ENCODE measurements around the gene DCTN4. TPM values are rescaled to one million over a fixed set of nuclear protein-coding genes. Genes with fewer than 3 reads are reported as not detected.

DCTN4 gene
- total and polyA plus RNA-seq, 2 experiments from 2014 or later, result 15.4 to 41.8 TPM

- H3K4me2 ChIP-seq, result no peak overlapping the region
- Mint-ChIP-seq H3K4me1 (peaks cover 28% of the 10 kb centered on the region), H3K27ac (no peak overlapping the region)
These were observed 28.8 kb upstream of the DCTN4 start for GRCh38 chr5:150787656-150788055.

More at GRCh38 chr5:150787656-150788055, 28.8 kb upstream of the DCTN4 start:
- H3K9me2 ChIP-seq (ENCODE audit: insufficient read depth), result no peaks in the 10 kb centered on the region
- H2AFZ ChIP-seq, result no peak overlapping the region
- Mint-ChIP-seq H3K9me3 (peaks cover 6% of the 10 kb centered on the region; the same call in 2 of the 3 replicates), H3K36me3 (ENCODE audit: low read depth) (peaks cover 7% of the 10 kb centered on the region), H3K4me3 (no peak overlapping the region), H3K27me3 (ENCODE audit: insufficient read depth, low read depth, poor library complexity) (no peaks in the 10 kb centered on the region)
- H3K36me3 ChIP-seq (ENCODE audit: insufficient read depth), result 0 out of 2 replicates have a peak, but pooled peaks cover 2% of the 10 kb centered on the region
- no peaks in the 10 kb centered on the region for H3K27me3 ChIP-seq (ENCODE audit: insufficient read depth)
- H3K4me1 ChIP-seq (ENCODE audit: insufficient read depth), result peaks cover 13% of the 10 kb centered on the region; the same call in 1 of the 2 replicates
- H3K27ac ChIP-seq (ENCODE audit: low read depth), result no peak overlapping the region
- DNase-seq (ENCODE audit: low spot score) (no peak), ATAC-seq (no peak)
- no peaks in the 10 kb centered on the region for H3F3A ChIP-seq (replicated peaks; ENCODE audit: low read depth)
- peaks cover 3% of the 10 kb centered on the region; the same call in 1 of the 2 replicates for H4K20me1 ChIP-seq (replicated peaks; ENCODE audit: insufficient read depth)
- H3K79me2 ChIP-seq (replicated peaks; ENCODE audit: insufficient read depth), result peaks cover 18% of the 10 kb centered on the region; the same call in 1 of the 2 replicates
- TF ChIP-seq POLR2AphosphoS5 (IDR thresholded peaks at IDR 0.05; ENCODE audit: low read depth) (no peak), ZNF114 (CRISPR knock-in tag; IDR thresholded peaks at IDR 0.05) (no peak), CREB1 (CRISPR knock-in tag; IDR thresholded peaks at IDR 0.05; ENCODE audit: low read depth) (no peak), ETS1 (IDR thresholded peaks at IDR 0.05) (no peak), NANOG (IDR thresholded peaks at IDR 0.05; ENCODE audit: borderline replicate concordance) (no peak), EZH2 (IDR thresholded peaks at IDR 0.05; ENCODE audit: low read depth, unreplicated experiment) (no peak), JUNB (IDR thresholded peaks at IDR 0.05; ENCODE audit: unreplicated experiment) (no peak), STAT1 (IDR thresholded peaks at IDR 0.05; ENCODE audit: unreplicated experiment) (no peak), EZH2phosphoT487 (IDR thresholded peaks at IDR 0.05; ENCODE audit: unreplicated experiment) (no peak), ZNF331 (CRISPR knock-in tag; IDR thresholded peaks at IDR 0.05; ENCODE audit: low read depth) (no peak)
- TF ChIP-seq, protein P1, sequence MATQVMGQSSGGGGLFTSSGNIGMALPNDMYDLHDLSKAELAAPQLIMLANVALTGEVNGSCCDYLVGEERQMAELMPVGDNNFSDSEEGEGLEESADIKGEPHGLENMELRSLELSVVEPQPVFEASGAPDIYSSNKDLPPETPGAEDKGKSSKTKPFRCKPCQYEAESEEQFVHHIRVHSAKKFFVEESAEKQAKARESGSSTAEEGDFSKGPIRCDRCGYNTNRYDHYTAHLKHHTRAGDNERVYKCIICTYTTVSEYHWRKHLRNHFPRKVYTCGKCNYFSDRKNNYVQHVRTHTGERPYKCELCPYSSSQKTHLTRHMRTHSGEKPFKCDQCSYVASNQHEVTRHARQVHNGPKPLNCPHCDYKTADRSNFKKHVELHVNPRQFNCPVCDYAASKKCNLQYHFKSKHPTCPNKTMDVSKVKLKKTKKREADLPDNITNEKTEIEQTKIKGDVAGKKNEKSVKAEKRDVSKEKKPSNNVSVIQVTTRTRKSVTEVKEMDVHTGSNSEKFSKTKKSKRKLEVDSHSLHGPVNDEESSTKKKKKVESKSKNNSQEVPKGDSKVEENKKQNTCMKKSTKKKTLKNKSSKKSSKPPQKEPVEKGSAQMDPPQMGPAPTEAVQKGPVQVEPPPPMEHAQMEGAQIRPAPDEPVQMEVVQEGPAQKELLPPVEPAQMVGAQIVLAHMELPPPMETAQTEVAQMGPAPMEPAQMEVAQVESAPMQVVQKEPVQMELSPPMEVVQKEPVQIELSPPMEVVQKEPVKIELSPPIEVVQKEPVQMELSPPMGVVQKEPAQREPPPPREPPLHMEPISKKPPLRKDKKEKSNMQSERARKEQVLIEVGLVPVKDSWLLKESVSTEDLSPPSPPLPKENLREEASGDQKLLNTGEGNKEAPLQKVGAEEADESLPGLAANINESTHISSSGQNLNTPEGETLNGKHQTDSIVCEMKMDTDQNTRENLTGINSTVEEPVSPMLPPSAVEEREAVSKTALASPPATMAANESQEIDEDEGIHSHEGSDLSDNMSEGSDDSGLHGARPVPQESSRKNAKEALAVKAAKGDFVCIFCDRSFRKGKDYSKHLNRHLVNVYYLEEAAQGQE (IDR thresholded peaks at IDR 0.05; ENCODE audit: unreplicated experiment), result no peak
- TF ChIP-seq, protein P2, sequence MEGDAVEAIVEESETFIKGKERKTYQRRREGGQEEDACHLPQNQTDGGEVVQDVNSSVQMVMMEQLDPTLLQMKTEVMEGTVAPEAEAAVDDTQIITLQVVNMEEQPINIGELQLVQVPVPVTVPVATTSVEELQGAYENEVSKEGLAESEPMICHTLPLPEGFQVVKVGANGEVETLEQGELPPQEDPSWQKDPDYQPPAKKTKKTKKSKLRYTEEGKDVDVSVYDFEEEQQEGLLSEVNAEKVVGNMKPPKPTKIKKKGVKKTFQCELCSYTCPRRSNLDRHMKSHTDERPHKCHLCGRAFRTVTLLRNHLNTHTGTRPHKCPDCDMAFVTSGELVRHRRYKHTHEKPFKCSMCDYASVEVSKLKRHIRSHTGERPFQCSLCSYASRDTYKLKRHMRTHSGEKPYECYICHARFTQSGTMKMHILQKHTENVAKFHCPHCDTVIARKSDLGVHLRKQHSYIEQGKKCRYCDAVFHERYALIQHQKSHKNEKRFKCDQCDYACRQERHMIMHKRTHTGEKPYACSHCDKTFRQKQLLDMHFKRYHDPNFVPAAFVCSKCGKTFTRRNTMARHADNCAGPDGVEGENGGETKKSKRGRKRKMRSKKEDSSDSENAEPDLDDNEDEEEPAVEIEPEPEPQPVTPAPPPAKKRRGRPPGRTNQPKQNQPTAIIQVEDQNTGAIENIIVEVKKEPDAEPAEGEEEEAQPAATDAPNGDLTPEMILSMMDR (conservative IDR thresholded peaks at IDR 0.05; ENCODE audit: low read depth in 2 of 2), result no peak
- TF ChIP-seq, protein P3, sequence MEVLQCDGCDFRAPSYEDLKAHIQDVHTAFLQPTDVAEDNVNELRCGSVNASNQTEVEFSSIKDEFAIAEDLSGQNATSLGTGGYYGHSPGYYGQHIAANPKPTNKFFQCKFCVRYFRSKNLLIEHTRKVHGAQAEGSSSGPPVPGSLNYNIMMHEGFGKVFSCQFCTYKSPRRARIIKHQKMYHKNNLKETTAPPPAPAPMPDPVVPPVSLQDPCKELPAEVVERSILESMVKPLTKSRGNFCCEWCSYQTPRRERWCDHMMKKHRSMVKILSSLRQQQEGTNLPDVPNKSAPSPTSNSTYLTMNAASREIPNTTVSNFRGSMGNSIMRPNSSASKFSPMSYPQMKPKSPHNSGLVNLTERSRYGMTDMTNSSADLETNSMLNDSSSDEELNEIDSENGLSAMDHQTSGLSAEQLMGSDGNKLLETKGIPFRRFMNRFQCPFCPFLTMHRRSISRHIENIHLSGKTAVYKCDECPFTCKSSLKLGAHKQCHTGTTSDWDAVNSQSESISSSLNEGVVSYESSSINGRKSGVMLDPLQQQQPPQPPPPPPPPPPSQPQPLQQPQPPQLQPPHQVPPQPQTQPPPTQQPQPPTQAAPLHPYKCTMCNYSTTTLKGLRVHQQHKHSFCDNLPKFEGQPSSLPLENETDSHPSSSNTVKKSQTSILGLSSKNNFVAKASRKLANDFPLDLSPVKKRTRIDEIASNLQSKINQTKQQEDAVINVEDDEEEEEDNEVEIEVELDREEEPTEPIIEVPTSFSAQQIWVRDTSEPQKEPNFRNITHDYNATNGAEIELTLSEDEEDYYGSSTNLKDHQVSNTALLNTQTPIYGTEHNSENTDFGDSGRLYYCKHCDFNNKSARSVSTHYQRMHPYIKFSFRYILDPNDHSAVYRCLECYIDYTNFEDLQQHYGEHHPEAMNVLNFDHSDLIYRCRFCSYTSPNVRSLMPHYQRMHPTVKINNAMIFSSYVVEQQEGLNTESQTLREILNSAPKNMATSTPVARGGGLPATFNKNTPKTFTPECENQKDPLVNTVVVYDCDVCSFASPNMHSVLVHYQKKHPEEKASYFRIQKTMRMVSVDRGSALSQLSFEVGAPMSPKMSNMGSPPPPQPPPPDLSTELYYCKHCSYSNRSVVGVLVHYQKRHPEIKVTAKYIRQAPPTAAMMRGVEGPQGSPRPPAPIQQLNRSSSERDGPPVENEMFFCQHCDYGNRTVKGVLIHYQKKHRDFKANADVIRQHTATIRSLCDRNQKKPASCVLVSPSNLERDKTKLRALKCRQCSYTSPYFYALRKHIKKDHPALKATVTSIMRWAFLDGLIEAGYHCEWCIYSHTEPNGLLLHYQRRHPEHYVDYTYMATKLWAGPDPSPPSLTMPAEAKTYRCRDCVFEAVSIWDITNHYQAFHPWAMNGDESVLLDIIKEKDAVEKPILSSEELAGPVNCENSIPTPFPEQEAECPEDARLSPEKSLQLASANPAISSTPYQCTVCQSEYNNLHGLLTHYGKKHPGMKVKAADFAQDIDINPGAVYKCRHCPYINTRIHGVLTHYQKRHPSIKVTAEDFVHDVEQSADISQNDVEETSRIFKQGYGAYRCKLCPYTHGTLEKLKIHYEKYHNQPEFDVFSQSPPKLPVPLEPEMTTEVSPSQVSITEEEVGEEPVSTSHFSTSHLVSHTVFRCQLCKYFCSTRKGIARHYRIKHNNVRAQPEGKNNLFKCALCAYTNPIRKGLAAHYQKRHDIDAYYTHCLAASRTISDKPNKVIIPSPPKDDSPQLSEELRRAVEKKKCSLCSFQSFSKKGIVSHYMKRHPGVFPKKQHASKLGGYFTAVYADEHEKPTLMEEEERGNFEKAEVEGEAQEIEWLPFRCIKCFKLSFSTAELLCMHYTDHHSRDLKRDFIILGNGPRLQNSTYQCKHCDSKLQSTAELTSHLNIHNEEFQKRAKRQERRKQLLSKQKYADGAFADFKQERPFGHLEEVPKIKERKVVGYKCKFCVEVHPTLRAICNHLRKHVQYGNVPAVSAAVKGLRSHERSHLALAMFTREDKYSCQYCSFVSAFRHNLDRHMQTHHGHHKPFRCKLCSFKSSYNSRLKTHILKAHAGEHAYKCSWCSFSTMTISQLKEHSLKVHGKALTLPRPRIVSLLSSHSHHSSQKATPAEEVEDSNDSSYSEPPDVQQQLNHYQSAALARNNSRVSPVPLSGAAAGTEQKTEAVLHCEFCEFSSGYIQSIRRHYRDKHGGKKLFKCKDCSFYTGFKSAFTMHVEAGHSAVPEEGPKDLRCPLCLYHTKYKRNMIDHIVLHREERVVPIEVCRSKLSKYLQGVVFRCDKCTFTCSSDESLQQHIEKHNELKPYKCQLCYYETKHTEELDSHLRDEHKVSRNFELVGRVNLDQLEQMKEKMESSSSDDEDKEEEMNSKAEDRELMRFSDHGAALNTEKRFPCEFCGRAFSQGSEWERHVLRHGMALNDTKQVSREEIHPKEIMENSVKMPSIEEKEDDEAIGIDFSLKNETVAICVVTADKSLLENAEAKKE (CRISPR knock-in tag; IDR thresholded peaks at IDR 0.05), result no peak
- no peak overlapping the region for H3K4me3 ChIP-seq
